NCI-H187 (cell line): ENCODE results near the gene PRMT1.

ENCODE experiments used
- DNase-seq, 2 experiments: peaks; one replicate each; lab custom pipeline; 2025; lab: John Stamatoyannopoulos, UW

The PRMT1 gene

GRCh38 chr19:49651029-49651819 lies 25.8 kb upstream of the PRMT1 start:
- DNase-seq: no peak

- no peak for DNase-seq
Observed at GRCh38 chr19:49651820-49652550, 25.1 kb upstream of the PRMT1 start.

GRCh38 chr19:49652551-49653465 lies 24.3 kb upstream of the PRMT1 start:
- no peak for DNase-seq

GRCh38 chr19:49653466-49653806 lies 23.6 kb upstream of the PRMT1 start:
- DNase-seq: no peak

- no peak for DNase-seq
Observed at GRCh38 chr19:49654581-49654980, 22.5 kb upstream of the PRMT1 start.

GRCh38 chr19:49655570-49656455 lies 21.3 kb upstream of the PRMT1 start:
- DNase-seq: no peak

- DNase-seq: no peak
Observed at GRCh38 chr19:49656456-49657109, 20.5 kb upstream of the PRMT1 start.

GRCh38 chr19:49657493-49658138 lies 19.5 kb upstream of the PRMT1 start:
- no peak for DNase-seq

GRCh38 chr19:49658139-49658517 lies 18.9 kb upstream of the PRMT1 start:
- no peak for DNase-seq

GRCh38 chr19:49658566-49659442 lies 18.3 kb upstream of the PRMT1 start:
- DNase-seq: no peak

GRCh38 chr19:49660338-49660961 lies 16.6 kb upstream of the PRMT1 start:
- DNase-seq: no peak

GRCh38 chr19:49662011-49662410 lies 15.1 kb upstream of the PRMT1 start:
- DNase-seq: no peak

GRCh38 chr19:49663224-49663623 lies 13.8 kb upstream of the PRMT1 start:
- no peak for DNase-seq

GRCh38 chr19:49664171-49665035 lies 12.7 kb upstream of the PRMT1 start:
- DNase-seq: peak; percentile 76 to 83

- DNase-seq: no peak
Observed at GRCh38 chr19:49665036-49665350, 12.1 kb upstream of the PRMT1 start.

GRCh38 chr19:49665351-49666119 lies 11.5 kb upstream of the PRMT1 start, which contains the start of the genes BCL2L12 and IRF3:
Gene BCL2L12, plus strand, starts transcription at chr19:49665933. Its CDS starts 760 bp downstream, at chr19:49666693.
Gene IRF3, minus strand, starts transcription at chr19:49665857. Its CDS starts 1,019 bp downstream, at chr19:49664838.
- DNase-seq: peak; percentile 73 to 94

GRCh38 chr19:49666120-49666444 lies 11.0 kb upstream of the PRMT1 start:
- DNase-seq: no peak
